Spleen (tissue), 11 donors: ENCODE results near the gene MYO16. TPM values are rescaled to one million over a fixed set of nuclear protein-coding genes. Genes with fewer than 3 reads are reported as not detected.

Experiments
- DNase-seq: peaks from one replicate; pipeline ENCODE4 v3.0.0-alpha.2; 2020
- H3K27ac ChIP-seq, 8 donors: fragments of 200-600 bp; sonication (generic) in 7 of 8; 1 replicate in 4 of 8; 2 replicates in 4 of 8; pipeline versions ENCODE4 v1.5.0 to v1.8.0; 2016 to 2021; ENCODE audit warnings: inconsistent platforms in 4 of 8, mild to moderate bottlenecking in 4 of 8, moderate library complexity in 1 of 8
- H3K27me3 ChIP-seq, 7 donors: fragments of 200-600 bp; sonication (generic) in 6 of 7; replicated peaks in 1 of 7; 1 replicate in 4 of 7; 2 replicates in 3 of 7; pipeline versions ENCODE4 v1.5.0 to v1.8.0; 2016 to 2021; ENCODE audit warnings: inconsistent platforms in 3 of 7, mild to moderate bottlenecking in 1 of 7
- H3K36me3 ChIP-seq, 6 donors: fragments of 200-600 bp; sonication (generic) in 5 of 6; 1 replicate in 4 of 6; 2 replicates in 2 of 6; pipeline versions ENCODE4 v1.5.0 to v1.8.0; 2016 to 2021; ENCODE audit warnings: inconsistent platforms in 2 of 6
- H3K4me1 ChIP-seq, 6 donors: fragments of 200-600 bp; sonication (generic) in 5 of 6; 1 replicate in 3 of 6; 2 replicates in 3 of 6; pipeline versions ENCODE4 v1.5.0 to v1.8.0; 2016 to 2021; ENCODE audit warnings: inconsistent platforms in 3 of 6
- H3K4me3 ChIP-seq, 8 donors: fragments of 200-600 bp; sonication (generic) in 7 of 8; 1 replicate in 4 of 8; 2 replicates in 4 of 8; pipeline versions ENCODE4 v1.5.0 to v1.8.0; 2016 to 2021; ENCODE audit warnings: inconsistent platforms in 4 of 8, mild to moderate bottlenecking in 4 of 8, moderate library complexity in 2 of 8
- H3K9me3 ChIP-seq, 8 donors: fragments of 200-600 bp; sonication (generic) in 7 of 8; 1 replicate in 4 of 8; 2 replicates in 4 of 8; pipeline versions ENCODE4 v1.5.0 to v1.8.0; 2016 to 2021; ENCODE audit warnings: inconsistent platforms in 4 of 8
- POLR2A ChIP-seq, 3 donors: fragments of 450-650 bp; IDR thresholded peaks; one replicate each; pipeline ENCODE4 v1.5.1; 2017; ENCODE audit warnings: antibody characterized with exemption in 3 of 3, mild to moderate bottlenecking in 1 of 3
- POLR2AphosphoS5 ChIP-seq, 3 donors: sonication (generic); formaldehyde crosslinking; IDR thresholded peaks; one replicate each; pipeline ENCODE4 v1.5.1; 2017; ENCODE audit warnings: antibody characterized with exemption in 3 of 3
- WGBS, 5 donors: extraction: QIAGEN DNeasy Blood & Tissue Kit in 3 of 5; methylation state at CpG; one replicate each; pipeline versions ENCODE4 v1.1.5 to v1.1.7; 2013 to 2018; 5-methylcytosine and 5-hydroxymethylcytosine counted together
- intact Hi-C: fragments of 100-400 bp; cut with DNase I; formaldehyde crosslinking; loops from one replicate; pipeline ENCODE4 v1.15.0; 2023; ENCODE audit warnings: low total_unique reads
- polyA plus RNA-seq, 3 donors: library from polyadenylated mRNA; stranded (reverse); fragments of 200-250 nt; gene quantifications; one replicate each; pipeline ENCODE4 v1.2.1, GENCODE V29; 2013
- total RNA-seq, 7 donors: library from RNA; depleted of rRNA in 3 of 7; stranded (reverse); fragments of >200 nt in 3 of 7; fragmentation: NEBNext Ultra II Directional in 4 of 7; extraction: Animal tissue kit (Norgen Biotek cat#: 25700) in 4 of 7; gene quantifications; one replicate each; pipeline versions ENCODE4 v1.1.0 to v1.2.1, GENCODE V29; 2016 to 2021
- TF ChIP-seq, protein P1 (sequence below), 11 experiments: fragments of 200-600 bp in 7 of 11; fragments of 450-650 bp in 4 of 11; sonication (generic) in 4 of 11; IDR thresholded peaks in 8 of 11; conservative IDR thresholded peaks in 3 of 11; 1 replicate in 7 of 11; 2 replicates in 4 of 11; pipeline versions ENCODE4 v1.4.0 to v1.8.0; 2016 to 2021; ENCODE audit warnings: antibody characterized with exemption in 11 of 11, inconsistent platforms in 4 of 11, mild to moderate bottlenecking in 1 of 11
- donor health status: healthy with polysubstance abuse.
- donor health status: DM: no; HTN: no; CAD: no; lungs with moderate emphysema.
- donor health status: DM: no; HTN: no; CAD: no.
- donor health status: Bipolar disorder and iron deficiency.
- donor health status: healthy.
- donor health status: DM: no; HTN: no; CAD: no.
- donor health status: DM: yes; HTN: yes; CAD: no.

The MYO16 gene
- total and polyA plus RNA-seq, 10 donors, result 0.03 to 0.51 (median 0.26) TPM; not detected in 1

DNA sequence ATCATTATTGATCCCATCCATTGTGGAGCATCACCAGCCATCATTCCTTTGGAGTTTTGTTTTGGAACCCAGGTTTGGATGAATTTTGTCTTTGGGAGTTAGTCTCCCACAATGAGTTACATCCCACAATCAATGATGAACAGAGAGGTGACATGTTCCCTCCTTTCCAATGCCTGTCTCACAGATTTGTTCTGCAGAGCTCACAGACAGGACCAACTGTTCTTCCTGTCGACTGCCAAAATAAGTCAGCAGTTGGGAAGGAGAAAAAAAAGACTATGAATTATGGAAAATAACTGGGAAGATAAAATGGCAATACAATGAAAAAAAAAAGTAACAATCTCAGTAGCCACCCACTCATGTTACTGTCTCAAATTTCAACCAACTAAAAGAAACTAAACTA lies 489.1 kb downstream of the MYO16 start:
- intact Hi-C loops, result no loop called here
- DNase-seq, result no peak
- Histone ChIP-seq H3K9me3 (no peaks in the 10 kb centered on the region), H3K4me3 (no peak overlapping the region), H3K27me3 (no peaks in the 10 kb centered on the region), H3K36me3 (no peaks in the 10 kb centered on the region), H3K27ac (no peak overlapping the region), H3K4me1 (no peaks in the 10 kb centered on the region)
- 55 to 83% (median 77%) methylated on average over 1 of the region's 1 CpG for WGBS, 5 donors
- TF ChIP-seq, protein P1, sequence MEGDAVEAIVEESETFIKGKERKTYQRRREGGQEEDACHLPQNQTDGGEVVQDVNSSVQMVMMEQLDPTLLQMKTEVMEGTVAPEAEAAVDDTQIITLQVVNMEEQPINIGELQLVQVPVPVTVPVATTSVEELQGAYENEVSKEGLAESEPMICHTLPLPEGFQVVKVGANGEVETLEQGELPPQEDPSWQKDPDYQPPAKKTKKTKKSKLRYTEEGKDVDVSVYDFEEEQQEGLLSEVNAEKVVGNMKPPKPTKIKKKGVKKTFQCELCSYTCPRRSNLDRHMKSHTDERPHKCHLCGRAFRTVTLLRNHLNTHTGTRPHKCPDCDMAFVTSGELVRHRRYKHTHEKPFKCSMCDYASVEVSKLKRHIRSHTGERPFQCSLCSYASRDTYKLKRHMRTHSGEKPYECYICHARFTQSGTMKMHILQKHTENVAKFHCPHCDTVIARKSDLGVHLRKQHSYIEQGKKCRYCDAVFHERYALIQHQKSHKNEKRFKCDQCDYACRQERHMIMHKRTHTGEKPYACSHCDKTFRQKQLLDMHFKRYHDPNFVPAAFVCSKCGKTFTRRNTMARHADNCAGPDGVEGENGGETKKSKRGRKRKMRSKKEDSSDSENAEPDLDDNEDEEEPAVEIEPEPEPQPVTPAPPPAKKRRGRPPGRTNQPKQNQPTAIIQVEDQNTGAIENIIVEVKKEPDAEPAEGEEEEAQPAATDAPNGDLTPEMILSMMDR (IDR thresholded peaks at IDR 0.05 in 8 of 11, conservative IDR thresholded peaks at IDR 0.05 in 3 of 11), result no peak
- TF ChIP-seq POLR2AphosphoS5 (IDR thresholded peaks at IDR 0.05) (no peak), POLR2A (IDR thresholded peaks at IDR 0.05) (no peak)

DNA sequence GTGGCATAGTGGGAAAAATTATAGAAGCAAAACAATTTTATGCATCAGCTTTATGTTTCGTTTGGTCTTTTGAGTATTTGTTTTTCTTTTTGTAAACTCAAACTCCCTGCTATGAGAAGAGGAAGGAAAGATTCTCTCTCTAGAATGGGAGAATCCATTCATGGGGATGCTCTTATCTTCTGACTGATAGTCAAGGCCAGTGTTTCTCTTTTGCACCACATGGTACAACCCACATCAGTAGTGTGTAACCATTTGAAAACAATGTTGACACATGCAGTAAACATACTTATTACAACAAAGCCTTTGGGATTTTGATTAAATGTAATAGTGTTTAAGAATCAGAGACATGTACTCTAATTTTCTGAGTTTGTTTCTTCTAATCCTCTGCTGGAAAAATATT lies 490.5 kb downstream of the MYO16 start:
- no peak for DNase-seq
- H3K27ac ChIP-seq, result no peak overlapping the region
- 61 to 69% (median 62%) methylated on average over 1 of the region's 1 CpG for WGBS, 5 donors
- H3K9me3 ChIP-seq, result no peaks in the 10 kb centered on the region
- no peaks in the 10 kb centered on the region for H3K27me3 ChIP-seq
- no peaks in the 10 kb centered on the region for H3K4me1 ChIP-seq
- intact Hi-C loops, result no loop called here
- TF ChIP-seq, protein P1 (IDR thresholded peaks at IDR 0.05 in 8 of 11, conservative IDR thresholded peaks at IDR 0.05 in 3 of 11), result no peak
- no peak for TF ChIP-seq POLR2A (IDR thresholded peaks at IDR 0.05)
- TF ChIP-seq POLR2AphosphoS5 (IDR thresholded peaks at IDR 0.05), result no peak
- no peaks in the 10 kb centered on the region for H3K36me3 ChIP-seq
- no peak overlapping the region for H3K4me3 ChIP-seq

DNA sequence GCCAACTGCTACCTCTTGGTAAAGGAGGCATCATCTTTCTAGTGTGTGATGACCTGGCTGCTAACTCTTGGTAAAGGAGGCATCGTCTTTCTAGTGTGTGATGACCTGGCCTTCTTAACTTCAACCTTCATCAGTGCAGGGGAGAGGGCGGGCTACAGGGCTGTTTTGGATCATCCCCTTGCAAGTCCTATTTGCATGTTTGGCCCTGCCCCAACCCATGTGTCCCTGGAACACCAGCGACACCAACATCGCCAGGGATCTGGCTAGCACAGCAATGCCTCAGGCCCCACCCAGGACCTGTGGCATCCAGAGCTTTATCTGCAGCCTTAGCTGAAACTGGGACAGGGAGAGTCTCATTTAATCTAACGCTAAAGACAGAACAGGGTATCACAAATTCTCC lies 492.4 kb downstream of the MYO16 start:
- Histone ChIP-seq H3K4me3 (no peak overlapping the region), H3K9me3 (no peaks in the 10 kb centered on the region), H3K4me1 (no peaks in the 10 kb centered on the region), H3K36me3 (no peaks in the 10 kb centered on the region), H3K27me3 (no peaks in the 10 kb centered on the region), H3K27ac (no peak overlapping the region)
- no peak for DNase-seq
- TF ChIP-seq, protein P1 (IDR thresholded peaks at IDR 0.05 in 8 of 11, conservative IDR thresholded peaks at IDR 0.05 in 3 of 11), result no peak
- TF ChIP-seq POLR2AphosphoS5 (IDR thresholded peaks at IDR 0.05), result no peak
- TF ChIP-seq POLR2A (IDR thresholded peaks at IDR 0.05), result no peak
- 82 to 97% (median 94%) methylated on average over 4 to 5 of the region's 5 CpGs for WGBS, 5 donors
- intact Hi-C loops, result no loop called here

DNA sequence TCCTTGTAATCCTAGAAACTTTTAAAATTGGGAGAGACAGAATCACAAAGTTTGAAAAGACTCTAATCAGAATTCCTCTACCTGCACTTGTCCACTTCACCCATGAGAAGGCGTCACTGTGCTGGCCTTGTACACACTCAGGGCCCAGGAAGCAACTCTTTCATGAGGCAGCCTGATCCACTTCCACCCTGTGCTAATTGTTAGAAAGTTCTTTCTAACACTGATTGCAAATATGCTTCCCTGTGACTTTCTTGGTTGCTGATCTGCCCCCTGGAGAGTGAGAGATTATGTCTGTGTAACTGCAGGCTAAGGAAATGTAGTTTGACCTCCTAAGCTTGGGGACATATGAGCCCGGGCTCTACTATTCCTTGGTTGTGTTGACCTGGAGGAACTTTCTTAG lies 494.6 kb downstream of the MYO16 start:
- DNase-seq, result no peak
- no peaks in the 10 kb centered on the region for H3K36me3 ChIP-seq
- 77 to 93% (median 82%) methylated on average over 2 of the region's 2 CpGs for WGBS, 5 donors
- intact Hi-C loops, result no loop called here
- no peak for TF ChIP-seq POLR2A (IDR thresholded peaks at IDR 0.05)
- no peak for TF ChIP-seq POLR2AphosphoS5 (IDR thresholded peaks at IDR 0.05)
- TF ChIP-seq, protein P1 (IDR thresholded peaks at IDR 0.05 in 8 of 11, conservative IDR thresholded peaks at IDR 0.05 in 3 of 11), result no peak
- no peaks in the 10 kb centered on the region for H3K4me1 ChIP-seq
- no peaks in the 10 kb centered on the region for H3K27me3 ChIP-seq
- H3K27ac ChIP-seq, result no peak overlapping the region
- no peak overlapping the region for H3K4me3 ChIP-seq
- H3K9me3 ChIP-seq, result no peaks in the 10 kb centered on the region
